ENCODE data around the gene TMEM18. TPM values are rescaled to one million over a fixed set of nuclear protein-coding genes. Genes with fewer than 3 reads are reported as not detected.

TMEM18 gene
- total RNA-seq, 1 experiment from 2014 or later: 33.5 TPM

DNA sequence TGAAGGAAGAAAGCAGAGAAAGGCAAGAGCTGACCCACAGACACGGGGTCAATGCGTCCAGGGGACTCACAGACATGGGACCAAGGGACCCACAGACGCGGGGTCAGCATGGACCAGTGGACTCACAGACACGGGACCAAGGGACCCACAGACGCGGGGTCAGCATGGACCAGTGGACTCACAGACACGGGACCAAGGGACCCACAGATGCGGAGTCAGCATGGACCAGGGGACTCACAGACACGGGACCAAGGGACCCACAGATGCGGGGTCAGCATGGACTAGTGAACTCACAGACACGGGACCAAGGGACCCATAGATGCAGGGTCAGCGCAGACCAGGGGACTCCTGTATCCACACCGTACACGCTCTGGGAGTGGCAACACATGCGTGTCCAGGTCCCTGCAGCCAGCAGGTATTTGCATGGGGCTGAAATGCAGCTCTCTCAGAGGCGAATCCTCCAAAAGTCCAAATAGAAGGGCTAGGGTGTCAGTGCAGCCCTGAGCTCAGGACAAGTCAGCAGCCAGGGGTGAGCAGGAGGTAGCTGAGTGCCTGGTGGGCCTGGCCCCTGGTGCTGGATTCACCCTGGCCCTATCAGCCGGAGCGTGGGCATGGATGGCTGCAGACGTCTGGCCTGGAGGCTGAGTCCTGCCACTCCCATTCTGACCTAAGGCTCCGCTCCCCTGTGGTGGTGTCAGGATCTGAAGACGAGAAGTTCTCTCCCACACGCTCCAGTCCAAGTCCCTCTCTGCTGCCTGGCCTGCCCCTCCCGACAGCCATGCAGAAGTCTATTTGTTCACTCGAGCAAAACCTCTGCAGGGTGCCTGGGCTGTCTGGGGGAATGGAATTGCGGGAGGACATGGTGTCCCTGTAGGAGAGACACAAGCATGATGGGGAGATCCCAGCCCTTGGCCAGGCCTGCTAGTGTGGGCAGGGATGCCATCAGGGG, 28.5 kb downstream of the TMEM18 start:
- H3K79me2 ChIP-seq (ENCODE audit: insufficient read depth, low read length): no peaks in the 10 kb centered on the region
- no peaks in the 10 kb centered on the region for H3K9me2 ChIP-seq (ENCODE audit: insufficient read depth)
- ChIA-PET CTCF (no interaction called here), POLR2A (no interaction called here), RAD21 (ENCODE audit: low non-redundant PET in 1 of 2, low total read pairs in 2 of 2, uncharacterized antibody in 2 of 2, unreplicated experiment in 2 of 2) (no interaction called here)
- DNase-seq (ENCODE audit: low read depth, low spot score) (no peak), ATAC-seq (peak; percentile 22; the same call in 1 of the 2 replicates)
- H3K36me3 ChIP-seq (ENCODE audit: control insufficient read depth in 1 of 2, insufficient read depth in 2 of 2, low read length in 2 of 2): no peaks in the 10 kb centered on the region
- no peaks in the 10 kb centered on the region for H4K20me1 ChIP-seq (ENCODE audit: insufficient read depth)
- no peak overlapping the region for H2AFZ ChIP-seq (ENCODE audit: low read depth, low read length, poor library complexity, severe bottlenecking)
- intact Hi-C loops (cut with micrococcal nuclease): no loop called here
- H3K27me3 ChIP-seq (ENCODE audit: insufficient read depth, low read length): peaks cover 19% of the 10 kb centered on the region; the same call in 1 of the 2 replicates
- no TSS peak for BruUV-seq (replicated peaks)
- H3K9ac ChIP-seq (ENCODE audit: low read length): no peak overlapping the region
- TF ChIP-seq CEBPB (IDR thresholded peaks at IDR 0.05; ENCODE audit: low read depth): no peak
- TF ChIP-seq JUND (IDR thresholded peaks at IDR 0.05): no peak
- no peak for TF ChIP-seq EZH2phosphoT487 (IDR thresholded peaks at IDR 0.05; ENCODE audit: borderline replicate concordance)
- TF ChIP-seq, protein P1, sequence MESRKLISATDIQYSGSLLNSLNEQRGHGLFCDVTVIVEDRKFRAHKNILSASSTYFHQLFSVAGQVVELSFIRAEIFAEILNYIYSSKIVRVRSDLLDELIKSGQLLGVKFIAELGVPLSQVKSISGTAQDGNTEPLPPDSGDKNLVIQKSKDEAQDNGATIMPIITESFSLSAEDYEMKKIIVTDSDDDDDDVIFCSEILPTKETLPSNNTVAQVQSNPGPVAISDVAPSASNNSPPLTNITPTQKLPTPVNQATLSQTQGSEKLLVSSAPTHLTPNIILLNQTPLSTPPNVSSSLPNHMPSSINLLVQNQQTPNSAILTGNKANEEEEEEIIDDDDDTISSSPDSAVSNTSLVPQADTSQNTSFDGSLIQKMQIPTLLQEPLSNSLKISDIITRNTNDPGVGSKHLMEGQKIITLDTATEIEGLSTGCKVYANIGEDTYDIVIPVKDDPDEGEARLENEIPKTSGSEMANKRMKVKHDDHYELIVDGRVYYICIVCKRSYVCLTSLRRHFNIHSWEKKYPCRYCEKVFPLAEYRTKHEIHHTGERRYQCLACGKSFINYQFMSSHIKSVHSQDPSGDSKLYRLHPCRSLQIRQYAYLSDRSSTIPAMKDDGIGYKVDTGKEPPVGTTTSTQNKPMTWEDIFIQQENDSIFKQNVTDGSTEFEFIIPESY (IDR thresholded peaks at IDR 0.05; ENCODE audit: extremely low read depth, insufficient replicate concordance, low read length): no peak
- TF ChIP-seq SP1 (IDR thresholded peaks at IDR 0.05; ENCODE audit: low read depth): no peak
- TF ChIP-seq ZFX (IDR thresholded peaks at IDR 0.05): no peak
- TF ChIP-seq, protein P2, sequence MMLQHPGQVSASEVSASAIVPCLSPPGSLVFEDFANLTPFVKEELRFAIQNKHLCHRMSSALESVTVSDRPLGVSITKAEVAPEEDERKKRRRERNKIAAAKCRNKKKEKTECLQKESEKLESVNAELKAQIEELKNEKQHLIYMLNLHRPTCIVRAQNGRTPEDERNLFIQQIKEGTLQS (IDR thresholded peaks at IDR 0.05): no peak
- no peak for TF ChIP-seq EZH2 (IDR thresholded peaks at IDR 0.05)
- TF ChIP-seq SIN3A (IDR thresholded peaks at IDR 0.05; ENCODE audit: low read depth): no peak
- no peak for TF ChIP-seq YY1 (IDR thresholded peaks at IDR 0.05; ENCODE audit: extremely low read depth, insufficient replicate concordance, low read depth, low read length)
- TF ChIP-seq, protein P3, sequence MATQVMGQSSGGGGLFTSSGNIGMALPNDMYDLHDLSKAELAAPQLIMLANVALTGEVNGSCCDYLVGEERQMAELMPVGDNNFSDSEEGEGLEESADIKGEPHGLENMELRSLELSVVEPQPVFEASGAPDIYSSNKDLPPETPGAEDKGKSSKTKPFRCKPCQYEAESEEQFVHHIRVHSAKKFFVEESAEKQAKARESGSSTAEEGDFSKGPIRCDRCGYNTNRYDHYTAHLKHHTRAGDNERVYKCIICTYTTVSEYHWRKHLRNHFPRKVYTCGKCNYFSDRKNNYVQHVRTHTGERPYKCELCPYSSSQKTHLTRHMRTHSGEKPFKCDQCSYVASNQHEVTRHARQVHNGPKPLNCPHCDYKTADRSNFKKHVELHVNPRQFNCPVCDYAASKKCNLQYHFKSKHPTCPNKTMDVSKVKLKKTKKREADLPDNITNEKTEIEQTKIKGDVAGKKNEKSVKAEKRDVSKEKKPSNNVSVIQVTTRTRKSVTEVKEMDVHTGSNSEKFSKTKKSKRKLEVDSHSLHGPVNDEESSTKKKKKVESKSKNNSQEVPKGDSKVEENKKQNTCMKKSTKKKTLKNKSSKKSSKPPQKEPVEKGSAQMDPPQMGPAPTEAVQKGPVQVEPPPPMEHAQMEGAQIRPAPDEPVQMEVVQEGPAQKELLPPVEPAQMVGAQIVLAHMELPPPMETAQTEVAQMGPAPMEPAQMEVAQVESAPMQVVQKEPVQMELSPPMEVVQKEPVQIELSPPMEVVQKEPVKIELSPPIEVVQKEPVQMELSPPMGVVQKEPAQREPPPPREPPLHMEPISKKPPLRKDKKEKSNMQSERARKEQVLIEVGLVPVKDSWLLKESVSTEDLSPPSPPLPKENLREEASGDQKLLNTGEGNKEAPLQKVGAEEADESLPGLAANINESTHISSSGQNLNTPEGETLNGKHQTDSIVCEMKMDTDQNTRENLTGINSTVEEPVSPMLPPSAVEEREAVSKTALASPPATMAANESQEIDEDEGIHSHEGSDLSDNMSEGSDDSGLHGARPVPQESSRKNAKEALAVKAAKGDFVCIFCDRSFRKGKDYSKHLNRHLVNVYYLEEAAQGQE (IDR thresholded peaks at IDR 0.05; ENCODE audit: low read depth): no peak
- no peak for TF ChIP-seq SRF (IDR thresholded peaks at IDR 0.05; ENCODE audit: low read depth)
- TF ChIP-seq EGR1 (IDR thresholded peaks at IDR 0.05; ENCODE audit: low read depth): no peak
- TF ChIP-seq ZNF274 (IDR thresholded peaks at IDR 0.05; ENCODE audit: low read depth, low read length): no peak
- no peak for TF ChIP-seq CBX3 (IDR thresholded peaks at IDR 0.05; ENCODE audit: low read depth)
- no peak for TF ChIP-seq POLR2AphosphoS5 (IDR thresholded peaks at IDR 0.05; ENCODE audit: low read depth, low read length)
- TF ChIP-seq FOSL1 (IDR thresholded peaks at IDR 0.05; ENCODE audit: low read depth): no peak
- TF ChIP-seq RAD21 (IDR thresholded peaks at IDR 0.05; ENCODE audit: low read depth): no peak
- TF ChIP-seq, protein P4, sequence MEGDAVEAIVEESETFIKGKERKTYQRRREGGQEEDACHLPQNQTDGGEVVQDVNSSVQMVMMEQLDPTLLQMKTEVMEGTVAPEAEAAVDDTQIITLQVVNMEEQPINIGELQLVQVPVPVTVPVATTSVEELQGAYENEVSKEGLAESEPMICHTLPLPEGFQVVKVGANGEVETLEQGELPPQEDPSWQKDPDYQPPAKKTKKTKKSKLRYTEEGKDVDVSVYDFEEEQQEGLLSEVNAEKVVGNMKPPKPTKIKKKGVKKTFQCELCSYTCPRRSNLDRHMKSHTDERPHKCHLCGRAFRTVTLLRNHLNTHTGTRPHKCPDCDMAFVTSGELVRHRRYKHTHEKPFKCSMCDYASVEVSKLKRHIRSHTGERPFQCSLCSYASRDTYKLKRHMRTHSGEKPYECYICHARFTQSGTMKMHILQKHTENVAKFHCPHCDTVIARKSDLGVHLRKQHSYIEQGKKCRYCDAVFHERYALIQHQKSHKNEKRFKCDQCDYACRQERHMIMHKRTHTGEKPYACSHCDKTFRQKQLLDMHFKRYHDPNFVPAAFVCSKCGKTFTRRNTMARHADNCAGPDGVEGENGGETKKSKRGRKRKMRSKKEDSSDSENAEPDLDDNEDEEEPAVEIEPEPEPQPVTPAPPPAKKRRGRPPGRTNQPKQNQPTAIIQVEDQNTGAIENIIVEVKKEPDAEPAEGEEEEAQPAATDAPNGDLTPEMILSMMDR (IDR thresholded peaks at IDR 0.05 in 2 of 3, conservative IDR thresholded peaks at IDR 0.05 in 1 of 3; ENCODE audit: borderline replicate concordance in 1 of 3, insufficient read depth in 1 of 3, low read depth in 2 of 3, low read length in 2 of 3): no peak
- H3K9me3 ChIP-seq (ENCODE audit: control insufficient read depth in 1 of 2, insufficient read depth in 1 of 2, low read depth in 1 of 2, low read length in 2 of 2): no peaks in the 10 kb centered on the region
- H3K4me2 ChIP-seq (ENCODE audit: low read length): no peak overlapping the region
- no peak overlapping the region for H3K27ac ChIP-seq (ENCODE audit: low read depth, low read length)
- no peak overlapping the region for H3K4me3 ChIP-seq (replicated peaks in 1 of 2; ENCODE audit: low read depth in 1 of 2, low read length in 2 of 2)
- no peaks in the 10 kb centered on the region for H3K4me1 ChIP-seq (ENCODE audit: control insufficient read depth in 1 of 2, insufficient read depth in 2 of 2, low read length in 2 of 2)

All from HCT116 (cell line).